HEK293 (cell line): ENCODE measurements around the gene VSTM2B.
A peak's percentile ranks its signal among the peaks of the same experiment; 100 is the strongest.

Source experiments
- FEZF1 ChIP-seq: fragments of 450-650 bp; formaldehyde crosslinking; IDR thresholded peaks from 2 replicates; pipeline ENCODE4 v1.5.1; 2016; ENCODE audit warnings: missing biosample characterization, missing genetic modification characterization
- GLIS1 ChIP-seq: fragments of 450-650 bp; formaldehyde crosslinking; IDR thresholded peaks from 2 replicates; pipeline ENCODE4 v1.5.1; 2016; ENCODE audit warnings: missing biosample characterization, missing genetic modification characterization
- KLF10 ChIP-seq: fragments of 450-650 bp; IDR thresholded peaks from 2 replicates; pipeline ENCODE4 v1.5.1; 2018; ENCODE audit warnings: missing biosample characterization, mild to moderate bottlenecking, missing genetic modification characterization
- MZF1 ChIP-seq: fragments of 450-650 bp; formaldehyde crosslinking; IDR thresholded peaks from 2 replicates; pipeline ENCODE4 v1.5.1; 2017; ENCODE audit warnings: missing biosample characterization, missing genetic modification characterization, borderline replicate concordance
- SCRT1 ChIP-seq: fragments of 450-650 bp; formaldehyde crosslinking; IDR thresholded peaks from 2 replicates; pipeline ENCODE4 v1.5.1; 2016; ENCODE audit warnings: missing biosample characterization, missing genetic modification characterization, borderline replicate concordance
- SCRT2 ChIP-seq: fragments of 450-650 bp; formaldehyde crosslinking; IDR thresholded peaks from 2 replicates; pipeline ENCODE4 v1.5.1; 2016; ENCODE audit warnings: missing biosample characterization, missing genetic modification characterization
- SP3 ChIP-seq: fragments of 450-650 bp; formaldehyde crosslinking; IDR thresholded peaks from 2 replicates; pipeline ENCODE4 v1.5.1; 2016; ENCODE audit warnings: missing biosample characterization, missing genetic modification characterization
- TCF7L2 ChIP-seq: IDR thresholded peaks from 2 replicates; pipeline ENCODE4 v1.6.1; 2011; ENCODE audit warnings: low read depth, mild to moderate bottlenecking, inconsistent platforms, low read length, moderate library complexity, borderline replicate concordance
- ZBTB1 ChIP-seq: fragments of 450-650 bp; formaldehyde crosslinking; IDR thresholded peaks from 2 replicates; pipeline ENCODE4 v1.5.1; 2016; ENCODE audit warnings: missing biosample characterization, missing genetic modification characterization
- ZBTB26 ChIP-seq: fragments of 450-650 bp; formaldehyde crosslinking; optimal IDR thresholded peaks from 2 replicates; pipeline ENCODE3; 2016; ENCODE audit warnings: missing biosample characterization, mild to moderate bottlenecking, missing genetic modification characterization
- ZFHX2 ChIP-seq: fragments of 450-650 bp; formaldehyde crosslinking; conservative IDR thresholded peaks from 2 replicates; pipeline ENCODE4 v1.5.1; 2016; ENCODE audit warnings: missing biosample characterization, missing genetic modification characterization
- ZFP37 ChIP-seq: fragments of 450-650 bp; formaldehyde crosslinking; IDR thresholded peaks from 2 replicates; pipeline ENCODE4 v1.5.1; 2016; ENCODE audit warnings: missing biosample characterization, missing genetic modification characterization
- ZNF132 ChIP-seq: fragments of 450-650 bp; formaldehyde crosslinking; IDR thresholded peaks from 2 replicates; pipeline ENCODE4 v1.5.1; 2017; ENCODE audit warnings: missing biosample characterization, missing genetic modification characterization, borderline replicate concordance
- ZNF133 ChIP-seq: fragments of 450-650 bp; formaldehyde crosslinking; IDR thresholded peaks from 2 replicates; pipeline ENCODE4 v1.5.1; 2016; ENCODE audit warnings: missing biosample characterization, missing genetic modification characterization
- ZNF169 ChIP-seq: fragments of 450-650 bp; formaldehyde crosslinking; IDR thresholded peaks from 2 replicates; pipeline ENCODE4 v1.5.1; 2016; ENCODE audit warnings: missing biosample characterization, missing genetic modification characterization
- ZNF19 ChIP-seq: fragments of 450-650 bp; formaldehyde crosslinking; IDR thresholded peaks from 2 replicates; pipeline ENCODE4; 2016; ENCODE audit warnings: missing biosample characterization, missing genetic modification characterization, low read depth
- ZNF202 ChIP-seq: fragments of 450-650 bp; formaldehyde crosslinking; IDR thresholded peaks from 2 replicates; pipeline ENCODE4 v1.5.1; 2016; ENCODE audit warnings: missing biosample characterization, missing genetic modification characterization, borderline replicate concordance
- ZNF239 ChIP-seq: fragments of 450-650 bp; formaldehyde crosslinking; IDR thresholded peaks from 2 replicates; pipeline ENCODE4 v1.5.1; 2016; ENCODE audit warnings: missing biosample characterization, missing genetic modification characterization
- ZNF292 ChIP-seq: fragments of 450-650 bp; formaldehyde crosslinking; IDR thresholded peaks from 2 replicates; pipeline ENCODE4 v1.5.1; 2016; ENCODE audit warnings: low read depth, missing biosample characterization, missing genetic modification characterization, borderline replicate concordance
- ZNF366 ChIP-seq: fragments of 450-650 bp; formaldehyde crosslinking; conservative IDR thresholded peaks from 2 replicates; pipeline ENCODE4 v1.5.1; 2016; ENCODE audit warnings: missing biosample characterization, missing genetic modification characterization
- ZNF37A ChIP-seq: fragments of 450-650 bp; IDR thresholded peaks from 2 replicates; pipeline ENCODE4 v1.5.1; 2018; ENCODE audit warnings: missing biosample characterization, missing genetic modification characterization
- ZNF426 ChIP-seq: fragments of 450-650 bp; formaldehyde crosslinking; IDR thresholded peaks from 2 replicates; pipeline ENCODE4 v1.5.1; 2017; ENCODE audit warnings: missing biosample characterization, missing genetic modification characterization, mild to moderate bottlenecking, inconsistent platforms, moderate library complexity
- ZNF513 ChIP-seq: fragments of 450-650 bp; IDR thresholded peaks from 2 replicates; pipeline ENCODE4 v1.5.1; 2018; ENCODE audit warnings: missing biosample characterization, missing genetic modification characterization
- ZNF571 ChIP-seq: fragments of 450-650 bp; formaldehyde crosslinking; IDR thresholded peaks from 2 replicates; pipeline ENCODE4 v1.5.0; 2017; ENCODE audit warnings: missing biosample characterization, missing genetic modification characterization
- ZNF580 ChIP-seq: fragments of 450-650 bp; formaldehyde crosslinking; IDR thresholded peaks from 2 replicates; pipeline ENCODE4 v1.5.1; 2016; ENCODE audit warnings: missing biosample characterization, missing genetic modification characterization
- ZNF585B ChIP-seq: fragments of 450-650 bp; formaldehyde crosslinking; IDR thresholded peaks from 2 replicates; pipeline ENCODE4 v1.5.1; 2016; ENCODE audit warnings: missing biosample characterization, missing genetic modification characterization
- ZNF610 ChIP-seq: fragments of 450-650 bp; formaldehyde crosslinking; IDR thresholded peaks from 2 replicates; pipeline ENCODE4 v1.5.1; 2016; ENCODE audit warnings: missing biosample characterization, missing genetic modification characterization, borderline replicate concordance
- ZNF645 ChIP-seq: fragments of 450-650 bp; formaldehyde crosslinking; IDR thresholded peaks from 2 replicates; pipeline ENCODE4; 2016; ENCODE audit warnings: missing biosample characterization, missing genetic modification characterization
- ZNF658 ChIP-seq: fragments of 450-650 bp; formaldehyde crosslinking; IDR thresholded peaks from 2 replicates; pipeline ENCODE4; 2016; ENCODE audit warnings: missing biosample characterization, missing genetic modification characterization
- ZNF670 ChIP-seq: fragments of 450-650 bp; formaldehyde crosslinking; IDR thresholded peaks from 2 replicates; pipeline ENCODE4 v1.5.1; 2016; ENCODE audit warnings: missing biosample characterization, missing genetic modification characterization, low read depth
- ZNF692 ChIP-seq: fragments of 450-650 bp; formaldehyde crosslinking; IDR thresholded peaks from 2 replicates; pipeline ENCODE4 v1.5.1; 2016; ENCODE audit warnings: missing biosample characterization, missing genetic modification characterization
- ZNF707 ChIP-seq: fragments of 450-650 bp; formaldehyde crosslinking; IDR thresholded peaks from 2 replicates; pipeline ENCODE4 v1.5.1; 2016; ENCODE audit warnings: missing biosample characterization, missing genetic modification characterization
- ZNF747 ChIP-seq: fragments of 450-650 bp; formaldehyde crosslinking; IDR thresholded peaks from 2 replicates; pipeline ENCODE4 v1.5.1; 2016; ENCODE audit warnings: missing biosample characterization, missing genetic modification characterization
- ZNF76 ChIP-seq: fragments of 450-650 bp; formaldehyde crosslinking; IDR thresholded peaks from 2 replicates; pipeline ENCODE4; 2016; ENCODE audit warnings: low read depth, missing biosample characterization, missing genetic modification characterization, borderline replicate concordance
- ZNF768 ChIP-seq: fragments of 450-650 bp; formaldehyde crosslinking; IDR thresholded peaks from 2 replicates; pipeline ENCODE4 v1.5.1; 2018; ENCODE audit warnings: missing biosample characterization, mild to moderate bottlenecking, missing genetic modification characterization
- ZNF777 ChIP-seq: fragments of 450-650 bp; formaldehyde crosslinking; IDR thresholded peaks from 2 replicates; pipeline ENCODE4 v1.5.1; 2017; ENCODE audit warnings: missing biosample characterization, missing genetic modification characterization, borderline replicate concordance
- ZSCAN23 ChIP-seq: fragments of 450-650 bp; formaldehyde crosslinking; IDR thresholded peaks from 2 replicates; pipeline ENCODE4 v1.5.1; 2016; ENCODE audit warnings: missing biosample characterization, missing genetic modification characterization

Gene VSTM2B

GRCh38 chr19:29610574-29611271 is 84.9 kb downstream of the VSTM2B start (continued):
- TF ChIP-seq ZBTB26 (tag by site-specific recombination) (no peak), SCRT2 (tag by site-specific recombination) (peak; percentile 98), ZNF670 (tag by site-specific recombination) (no peak), ZNF585B (no peak), ZFHX2 (tag by site-specific recombination) (peak; percentile 95), SP3 (tag by site-specific recombination) (no peak), ZFP37 (tag by site-specific recombination) (peak; percentile 71), ZNF132 (tag by site-specific recombination) (no peak), GLIS1 (tag by site-specific recombination) (peak; percentile 52), ZNF658 (tag by site-specific recombination) (no peak), ZNF768 (no peak), ZNF571 (no peak), MZF1 (no peak), ZNF426 (tag by site-specific recombination) (no peak), ZNF37A (tag by site-specific recombination) (no peak), ZBTB1 (tag by site-specific recombination) (no peak), ZNF292 (tag by site-specific recombination) (no peak), FEZF1 (no peak), KLF10 (tag by site-specific recombination) (no peak), SCRT1 (peak; percentile 98), ZNF76 (tag by site-specific recombination) (no peak), ZNF366 (tag by site-specific recombination) (no peak), ZNF169 (no peak), ZNF19 (tag by site-specific recombination) (no peak), ZNF777 (tag by site-specific recombination) (no peak), ZNF707 (tag by site-specific recombination) (no peak), ZNF202 (tag by site-specific recombination) (no peak), ZNF645 (tag by site-specific recombination) (no peak), ZNF692 (peak; percentile 78), ZSCAN23 (no peak), ZNF239 (no peak), TCF7L2 (no peak), ZNF580 (no peak), ZNF610 (tag by site-specific recombination) (no peak), ZNF513 (tag by site-specific recombination) (no peak), ZNF747 (tag by site-specific recombination) (no peak), ZNF133 (no peak)
